ENCODE measurements around the gene ZXDC.

Gene ZXDC

DNA sequence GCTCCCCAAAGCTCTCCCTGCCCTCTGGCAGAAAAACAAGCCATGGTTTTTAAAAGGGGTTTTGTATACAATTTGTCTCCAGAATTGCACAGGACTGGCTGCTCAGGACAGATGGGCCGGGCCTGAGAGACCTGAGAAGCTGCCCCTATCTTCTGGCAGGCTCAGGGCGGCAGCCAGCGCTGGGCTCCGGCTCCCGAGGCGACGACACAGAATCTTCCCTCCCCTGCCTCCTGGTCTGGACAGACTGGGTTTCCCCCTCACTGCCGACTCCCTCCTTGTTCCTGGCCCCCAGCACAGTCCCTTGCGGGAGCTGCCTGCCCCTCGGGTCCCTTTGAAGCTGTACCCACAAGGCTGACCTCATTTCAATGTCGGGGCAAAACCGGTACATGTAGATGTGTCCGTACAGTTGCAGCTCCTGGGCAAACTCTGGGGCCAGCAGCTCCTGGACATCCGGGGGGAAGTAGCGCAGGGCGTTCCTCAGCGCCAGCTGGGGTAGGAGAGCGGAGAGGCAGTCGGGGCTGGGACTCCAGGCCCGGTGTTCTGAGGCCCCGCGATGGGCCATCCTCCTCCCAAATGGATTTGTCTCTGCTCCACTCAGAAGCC is 34.7 kb upstream of the ZXDC start:
- DNase-seq: no peak

DNA sequence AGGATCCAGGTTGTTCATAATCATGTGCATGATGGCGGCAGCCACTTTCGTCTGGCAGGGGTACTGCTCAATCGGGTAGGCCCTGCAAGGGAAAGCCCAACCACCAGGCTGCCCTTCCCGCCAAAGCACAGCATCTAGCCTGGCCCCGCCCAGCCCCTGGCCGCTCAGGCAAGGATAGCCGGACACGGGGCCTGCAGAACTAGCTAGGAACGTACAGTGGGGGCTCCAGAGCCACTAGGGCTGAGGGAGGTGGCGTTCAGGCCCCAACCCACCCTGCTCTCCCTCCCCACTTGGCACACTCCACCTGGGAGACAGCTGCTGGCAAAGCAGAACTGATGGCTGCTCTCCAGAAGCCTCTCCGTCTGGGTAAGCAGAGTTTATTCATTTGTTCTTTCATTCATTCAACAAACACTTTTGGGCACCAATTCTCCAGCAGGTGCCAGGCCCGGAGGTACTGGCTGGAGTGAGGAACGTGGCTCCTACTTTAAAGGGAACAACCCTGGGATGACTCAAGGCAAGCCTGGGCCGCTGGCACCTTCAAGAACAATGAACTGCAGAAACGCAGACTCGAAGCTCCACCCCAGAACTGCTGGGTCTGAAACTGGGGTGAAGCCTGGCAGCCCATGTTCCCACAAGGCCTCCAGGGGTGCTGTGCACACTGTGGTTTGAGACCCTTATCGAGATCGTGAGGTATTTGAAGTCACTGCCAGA is 34.1 kb upstream of the ZXDC start:
- DNase-seq: no peak

DNA sequence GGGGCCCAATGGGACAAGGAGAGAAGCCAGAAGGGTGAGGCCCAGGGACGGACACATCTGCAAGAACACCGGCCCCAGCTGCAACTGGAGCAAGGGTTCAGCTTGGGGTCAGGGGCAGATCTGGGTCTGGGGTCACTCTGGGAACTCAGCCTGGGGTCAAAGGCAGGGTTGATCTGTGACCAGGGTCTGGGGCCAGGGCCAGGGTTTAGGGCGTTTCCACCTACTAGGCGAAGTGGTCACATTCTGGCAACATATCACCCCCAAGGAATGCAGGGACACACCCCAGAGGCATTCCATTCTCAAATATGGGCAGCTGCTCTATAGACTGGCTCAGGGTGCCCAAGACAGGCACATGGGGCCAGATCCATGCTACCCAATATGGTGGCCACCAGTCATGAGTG is 32.9 kb upstream of the ZXDC start:
- no peak for DNase-seq

DNA sequence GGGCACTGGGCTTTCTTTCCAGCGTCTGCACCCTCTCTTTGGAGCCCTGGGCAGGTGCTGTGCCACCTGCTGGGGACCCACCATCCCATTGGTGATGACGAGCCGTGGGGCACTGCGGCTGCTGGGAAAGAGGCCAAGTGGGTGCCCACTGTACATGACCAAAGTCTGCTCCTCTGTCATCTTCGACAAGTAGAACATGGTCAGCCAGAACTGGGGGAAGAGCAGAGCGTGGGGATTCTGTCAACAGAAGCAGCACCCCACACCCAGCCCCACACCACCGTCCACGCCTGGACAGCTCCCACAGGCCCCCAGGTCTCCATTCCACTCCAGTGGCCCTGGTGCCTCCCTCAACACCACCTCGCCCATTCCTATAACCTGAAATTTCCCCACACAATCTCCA is 32.2 kb upstream of the ZXDC start:
- DNase-seq: no peak

DNA sequence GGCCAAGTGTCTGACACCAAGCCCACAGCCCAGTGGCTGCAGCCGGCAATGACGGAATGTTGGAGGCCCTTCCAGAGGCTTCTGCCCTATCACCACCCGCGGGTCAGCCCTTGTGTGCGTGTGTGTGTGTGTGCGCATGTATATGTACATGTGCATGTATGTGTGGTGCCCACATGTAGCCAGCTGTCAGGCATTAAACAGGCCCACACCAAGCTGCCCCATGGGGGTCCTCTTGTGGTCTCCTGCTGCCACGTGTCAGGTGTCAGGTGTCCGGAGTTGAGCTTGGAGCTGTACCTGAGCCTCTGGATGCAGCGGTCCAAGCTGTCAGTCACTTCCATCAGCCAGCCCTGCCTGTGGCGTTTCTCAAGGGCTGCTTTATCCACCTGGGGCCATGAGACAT is 28.0 kb upstream of the ZXDC start:
- DNase-seq: no peak

DNA sequence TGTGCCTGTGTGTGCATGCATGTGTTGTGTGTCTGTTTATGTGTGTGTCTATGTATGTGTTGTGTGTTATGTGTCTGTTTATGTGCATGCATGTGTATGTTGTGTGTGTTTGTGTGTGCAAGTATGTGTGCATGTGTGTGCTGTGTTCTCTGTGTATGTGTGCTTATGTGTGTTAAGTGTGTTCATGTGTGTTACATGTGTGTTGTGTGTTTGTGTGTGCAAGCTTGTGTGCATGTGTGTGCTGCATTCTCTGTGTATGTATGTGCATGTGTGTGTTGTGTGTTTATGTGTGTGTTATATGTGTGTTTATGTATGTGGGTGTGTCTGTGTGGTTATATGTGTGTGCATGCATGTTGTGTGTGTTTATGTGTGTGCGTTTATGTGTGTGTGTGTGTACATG is 27.0 kb upstream of the ZXDC start:
- no peak for DNase-seq

DNA sequence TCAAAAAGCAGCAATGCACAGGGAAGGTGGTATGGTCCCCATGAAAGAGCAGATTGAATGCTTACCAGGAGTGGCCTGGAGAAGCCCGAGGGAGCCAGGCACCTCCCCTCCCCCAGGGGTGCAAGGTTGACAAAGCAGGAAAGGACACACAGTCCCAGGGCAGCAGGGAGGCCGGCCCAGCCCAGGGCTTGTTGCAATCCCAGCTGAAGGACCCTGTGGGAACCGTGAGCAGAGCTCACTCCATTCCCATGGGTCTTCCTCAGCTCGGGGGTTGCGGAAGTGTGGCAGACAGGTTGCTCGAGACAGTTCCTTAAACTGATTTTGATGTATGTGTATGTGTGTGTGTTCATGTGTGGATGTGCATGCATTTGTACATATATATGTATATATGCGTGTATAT is 26.0 kb upstream of the ZXDC start:
- DNase-seq: no peak

DNA sequence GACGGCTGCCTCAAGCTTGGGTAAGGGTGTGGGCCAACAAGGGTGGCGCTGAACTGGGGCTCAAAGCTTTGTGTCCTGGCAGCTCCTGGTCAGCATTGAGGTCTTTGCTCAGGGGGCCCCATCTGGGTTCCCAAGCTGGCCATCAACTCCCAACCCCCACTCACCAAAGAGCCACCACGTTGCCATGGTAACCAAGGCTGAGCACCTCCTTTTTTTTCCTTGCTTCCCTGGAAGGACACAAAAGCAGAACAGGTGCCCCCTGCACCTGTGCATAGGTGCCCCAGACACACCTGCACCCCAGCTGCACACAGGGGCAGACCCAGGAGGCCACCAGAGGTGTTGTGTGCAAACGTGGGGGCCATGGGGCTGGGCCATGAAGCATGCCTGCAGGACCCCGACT is 25.4 kb upstream of the ZXDC start:
- DNase-seq: peak in 1 of 3 experiments; percentile 7

DNA sequence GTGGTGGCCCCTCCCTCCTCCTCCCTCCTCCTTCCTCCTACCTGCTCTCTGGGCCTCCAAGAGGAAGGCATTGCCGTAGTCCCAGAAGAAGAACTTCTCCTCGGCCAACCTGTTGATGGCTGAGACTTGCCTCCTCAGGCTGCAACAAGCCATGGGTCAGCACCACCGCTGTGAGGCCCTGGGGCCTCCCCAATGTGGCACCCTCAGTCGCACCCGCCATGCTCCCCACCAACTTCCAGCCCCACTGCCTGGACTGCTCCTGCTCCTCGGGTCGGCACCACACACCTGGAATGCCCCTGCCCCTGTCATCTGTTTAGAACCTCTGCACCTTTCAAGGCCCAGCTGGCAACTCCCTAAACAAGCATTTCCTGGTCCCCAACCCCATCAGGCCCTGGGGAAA is 24.3 kb upstream of the ZXDC start:
- DNase-seq: no peak

DNA sequence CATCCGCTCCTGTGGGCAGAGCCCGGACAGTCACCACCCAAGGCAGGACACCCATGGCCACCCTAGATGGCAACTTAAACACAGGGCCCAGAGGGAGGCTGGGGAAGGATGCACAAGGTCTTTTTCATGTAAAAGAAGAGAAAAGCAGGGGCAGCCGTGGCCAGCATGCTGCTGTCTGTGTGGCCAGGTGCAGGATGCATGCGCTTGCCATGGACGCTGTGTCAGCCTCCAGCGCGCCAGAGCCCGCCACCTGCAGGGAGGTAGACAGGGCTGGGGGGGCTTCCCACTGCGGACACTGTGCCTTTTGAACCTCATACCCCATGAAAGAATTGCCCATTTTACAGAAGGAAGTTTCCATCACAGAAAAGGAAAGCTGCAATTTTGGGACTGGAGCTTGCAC is 23.7 kb upstream of the ZXDC start:
- DNase-seq: no peak

DNA sequence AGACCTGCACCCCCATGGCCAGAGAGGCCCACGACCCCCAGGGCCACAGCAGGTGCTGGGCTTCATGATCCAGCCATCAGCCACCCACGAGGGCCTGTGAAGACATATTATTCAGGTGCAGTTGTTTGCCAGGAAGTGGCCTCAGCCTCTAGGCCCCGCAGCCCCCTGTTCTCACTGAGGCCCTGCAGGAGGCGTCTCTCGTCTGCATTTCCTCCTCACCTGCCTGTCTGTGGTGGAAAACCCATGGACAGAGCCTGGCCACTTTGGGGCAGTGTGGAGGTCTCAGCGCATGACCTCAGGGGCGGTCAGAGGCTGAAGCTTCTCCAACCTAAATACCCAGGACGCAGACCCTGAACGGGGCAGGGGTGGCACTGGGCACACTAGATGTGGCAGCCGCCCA is 23.2 kb upstream of the ZXDC start:
- DNase-seq: peak in 1 of 3 experiments; percentile 15

DNA sequence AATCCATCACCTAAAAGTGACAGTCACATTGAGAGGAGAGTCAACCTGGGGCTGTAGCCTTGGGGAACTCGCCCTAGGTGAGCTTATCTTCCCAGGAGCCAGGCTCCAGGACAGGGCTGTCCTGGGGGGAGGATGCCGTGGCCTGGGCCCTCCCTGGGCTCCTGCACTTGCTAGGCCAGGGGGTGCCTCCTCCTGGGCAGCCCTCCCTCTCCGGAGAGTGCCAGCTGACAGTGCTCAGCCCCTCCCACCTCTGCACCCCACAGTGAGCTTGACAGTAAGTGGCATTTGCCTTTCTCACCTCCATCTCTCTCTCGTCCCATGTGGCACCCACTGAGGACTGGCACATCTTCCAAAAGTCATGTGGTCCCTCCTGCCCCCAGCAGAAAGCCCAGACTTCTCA is 22.8 kb upstream of the ZXDC start:
- no peak for DNase-seq

DNA sequence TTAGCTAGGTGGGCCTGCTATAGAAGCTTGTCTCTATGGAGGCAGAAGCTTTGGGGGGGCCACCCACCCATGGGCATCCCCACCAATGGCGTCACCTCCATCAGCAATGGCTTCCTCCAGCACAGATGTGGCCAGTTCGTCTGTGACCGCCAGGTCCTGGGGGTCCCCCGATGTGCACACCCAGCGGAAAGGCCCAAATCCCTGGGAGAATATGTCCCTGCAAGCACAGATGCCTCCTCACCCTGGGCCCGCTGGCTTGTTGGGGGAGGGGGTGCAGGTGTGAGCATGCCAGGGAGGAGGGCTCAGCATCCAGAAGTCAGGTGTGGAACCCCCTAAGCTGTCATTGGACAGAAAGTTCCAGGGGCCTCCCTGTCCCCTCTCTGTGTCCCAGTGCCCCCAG is 22.3 kb upstream of the ZXDC start:
- DNase-seq: no peak

DNA sequence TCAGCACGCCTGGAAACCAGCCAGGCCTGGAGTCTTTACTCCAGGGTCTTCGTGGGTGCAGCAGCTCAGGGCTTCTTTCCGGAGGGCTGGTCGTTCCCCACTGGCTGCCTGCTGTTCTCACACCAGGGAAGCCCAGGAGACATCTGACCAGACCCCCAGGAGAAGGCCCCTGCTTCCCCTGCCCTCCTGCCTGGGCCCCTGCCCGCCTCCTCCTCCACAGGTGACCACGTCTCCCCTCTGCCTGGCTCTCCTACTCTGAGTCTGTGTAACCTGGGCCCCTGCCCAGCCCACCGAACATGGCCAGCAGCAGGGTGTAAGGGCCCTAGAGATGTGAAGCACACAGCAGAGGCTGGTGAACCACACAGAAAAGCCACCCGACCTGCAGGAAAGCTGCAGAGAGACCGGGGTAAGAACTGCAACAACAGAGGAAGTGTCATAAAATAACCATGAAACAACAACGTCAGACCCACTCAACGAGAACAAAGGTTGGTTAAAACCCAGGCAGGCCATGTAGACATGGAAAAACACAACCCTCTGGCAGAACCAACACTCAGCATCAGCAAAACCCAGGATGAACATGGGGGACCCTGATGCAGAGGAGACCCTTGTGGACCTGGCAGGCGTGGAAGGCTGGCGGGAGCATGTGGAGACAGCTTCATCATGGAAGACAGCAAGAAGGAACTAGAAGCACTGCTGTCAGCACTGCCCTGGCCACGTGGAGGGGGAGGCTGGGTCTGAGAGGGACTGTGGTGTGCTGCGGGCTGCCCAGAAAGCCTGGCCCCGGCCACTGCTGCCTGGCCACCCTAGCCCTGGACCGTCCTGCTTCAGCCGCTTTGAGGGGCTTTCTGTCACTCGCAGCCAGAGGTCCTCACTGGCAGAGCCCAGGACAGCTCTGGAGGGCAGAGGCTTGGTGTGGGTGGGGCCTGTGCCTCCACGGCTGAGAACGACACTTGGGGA is 21.5 kb upstream of the ZXDC start:
- DNase-seq: no peak

DNA sequence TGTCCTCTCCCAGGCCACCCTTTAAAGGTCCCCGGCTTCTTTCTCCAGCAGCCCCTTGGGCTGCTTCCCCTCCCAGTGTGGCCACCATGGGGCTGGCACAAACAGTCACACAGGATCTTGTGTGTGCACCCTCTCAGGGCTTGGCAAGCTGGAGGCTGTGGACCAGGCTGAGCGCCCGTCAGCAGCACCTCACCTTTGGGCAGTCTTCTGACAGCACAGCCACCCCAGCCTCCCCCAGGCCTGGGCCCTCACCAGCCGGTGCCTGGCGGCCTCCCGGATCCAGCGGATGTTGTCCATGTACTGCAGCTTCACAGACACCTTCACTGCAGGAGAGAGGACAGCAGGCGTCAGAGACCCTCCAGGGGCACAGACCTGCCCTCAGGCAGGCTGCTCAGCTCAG is 20.1 kb upstream of the ZXDC start:
- no peak for DNase-seq

DNA sequence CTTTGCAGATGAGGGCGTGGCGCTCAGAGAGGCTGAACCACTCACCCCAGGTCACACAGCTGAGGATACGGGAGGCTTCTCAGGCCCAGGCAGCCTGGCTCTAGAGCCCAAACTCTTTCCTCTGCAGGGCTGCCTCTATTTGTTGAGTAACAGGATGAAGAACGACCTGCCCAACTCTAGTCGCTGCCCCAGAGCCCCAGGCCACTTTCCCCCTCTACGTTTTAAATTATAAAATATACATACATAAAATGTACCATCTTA is 19.2 kb upstream of the ZXDC start:
- DNase-seq: no peak

DNA sequence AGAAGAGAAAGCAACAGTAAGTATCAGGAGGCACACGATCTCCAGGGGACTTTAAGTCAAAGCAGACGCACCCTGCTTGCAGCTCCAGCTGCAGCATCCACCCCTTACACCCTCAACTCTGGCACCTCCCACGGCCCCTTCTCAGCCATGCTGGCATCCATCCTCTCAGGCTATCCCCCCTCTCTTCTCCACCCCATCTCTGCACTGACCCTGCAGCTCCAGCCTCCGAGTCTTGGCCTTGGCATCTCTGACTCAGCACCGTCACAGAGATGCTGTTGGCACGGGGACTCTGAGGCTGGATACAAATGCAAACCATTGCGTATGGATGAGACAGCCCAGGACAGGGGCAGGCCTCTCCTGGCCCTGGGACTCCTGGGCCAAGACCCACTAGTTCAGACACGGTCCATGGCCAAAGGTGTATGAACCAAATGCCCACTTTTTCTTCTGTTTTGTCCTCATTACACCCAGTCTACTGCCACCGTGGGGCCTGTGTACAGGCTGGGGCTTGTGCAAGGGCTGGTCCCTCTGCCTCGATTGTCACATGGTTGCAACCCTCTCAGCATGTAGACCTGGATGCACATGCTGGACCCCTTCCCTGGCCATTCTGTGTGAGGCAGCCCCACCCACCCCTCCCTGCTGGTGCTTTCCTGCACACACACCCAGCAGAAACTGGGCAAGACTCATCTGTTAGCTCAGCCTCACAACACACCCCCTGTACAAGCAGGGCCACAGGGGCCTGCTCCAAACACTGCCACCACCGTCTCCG is 18.7 kb upstream of the ZXDC start:
- no peak for DNase-seq

DNA sequence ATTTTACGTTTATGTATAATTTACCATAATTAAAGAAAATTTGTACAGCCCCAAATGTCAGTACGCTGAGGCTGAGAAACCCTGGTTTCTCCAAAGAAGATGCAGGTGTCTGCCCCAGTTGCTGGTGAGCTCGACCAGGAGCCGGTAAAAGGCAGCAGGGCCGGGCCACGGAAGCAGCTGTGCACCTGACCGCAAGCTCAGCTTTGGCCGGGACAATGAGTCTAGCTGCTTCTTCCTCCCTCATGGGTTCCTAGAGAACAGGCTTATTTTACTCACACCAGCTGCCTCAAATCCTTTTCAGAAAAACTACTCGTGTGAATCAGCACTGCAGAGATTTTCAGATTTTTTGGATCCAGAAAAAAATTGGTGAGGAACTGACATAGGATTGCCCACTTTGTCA is 18.0 kb upstream of the ZXDC start:
- DNase-seq: no peak

DNA sequence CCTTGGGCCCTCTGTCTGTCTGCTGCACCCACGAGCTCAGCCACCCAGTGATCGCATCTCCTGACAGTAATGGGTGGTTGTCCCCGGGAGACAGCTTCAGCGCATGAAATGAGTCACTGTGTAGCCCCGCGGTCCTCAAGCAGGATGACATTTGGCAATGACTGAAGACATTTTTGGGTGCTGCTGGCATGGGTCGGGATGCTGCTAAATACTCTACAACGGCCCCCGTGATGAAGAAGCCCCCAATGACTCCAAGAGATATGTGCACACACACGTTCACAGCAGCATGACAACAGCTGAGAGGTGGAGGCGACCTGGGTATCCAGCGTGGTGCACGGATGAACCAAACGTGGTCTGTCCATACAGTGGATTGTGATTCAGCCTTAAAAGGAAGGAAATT is 17.4 kb upstream of the ZXDC start:
- DNase-seq: no peak

DNA sequence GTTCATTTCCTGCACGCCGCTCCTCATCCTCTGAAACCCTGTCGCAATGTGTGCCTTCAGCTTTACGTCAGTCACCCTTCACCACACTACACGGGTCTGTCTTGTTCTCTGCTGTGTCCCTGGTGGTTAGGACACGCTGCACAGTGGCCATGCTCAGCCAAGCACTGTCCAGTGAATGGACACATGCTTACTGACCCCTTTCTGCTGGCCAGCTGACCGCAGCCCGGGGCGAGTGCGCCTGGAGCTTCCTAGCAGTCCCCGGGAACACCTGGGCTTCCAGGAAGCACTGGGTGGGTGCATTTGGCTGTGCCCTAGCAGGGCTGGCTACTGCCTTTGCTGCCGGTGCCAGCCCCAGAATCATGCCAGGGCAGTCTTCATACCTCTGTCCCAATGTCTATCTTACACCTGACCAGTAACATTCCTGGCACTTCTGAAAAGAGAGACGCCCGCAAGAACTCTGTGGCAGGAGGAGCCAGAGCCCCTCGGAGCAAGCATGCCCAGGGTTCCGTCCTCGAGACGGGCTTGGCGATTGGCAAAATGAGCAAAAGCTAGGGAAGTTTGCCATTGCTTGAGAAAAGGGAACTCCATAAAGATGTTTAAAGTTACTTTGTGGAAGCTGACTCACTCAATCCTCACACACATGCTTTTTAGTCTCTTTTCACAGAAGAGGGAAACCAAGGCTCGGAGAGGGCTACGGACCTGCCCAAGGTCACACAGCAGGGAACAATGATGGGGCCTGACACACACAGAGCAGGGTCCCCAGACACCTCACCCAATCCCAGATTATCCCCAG is 15.7 kb upstream of the ZXDC start:
- no peak for DNase-seq

DNA sequence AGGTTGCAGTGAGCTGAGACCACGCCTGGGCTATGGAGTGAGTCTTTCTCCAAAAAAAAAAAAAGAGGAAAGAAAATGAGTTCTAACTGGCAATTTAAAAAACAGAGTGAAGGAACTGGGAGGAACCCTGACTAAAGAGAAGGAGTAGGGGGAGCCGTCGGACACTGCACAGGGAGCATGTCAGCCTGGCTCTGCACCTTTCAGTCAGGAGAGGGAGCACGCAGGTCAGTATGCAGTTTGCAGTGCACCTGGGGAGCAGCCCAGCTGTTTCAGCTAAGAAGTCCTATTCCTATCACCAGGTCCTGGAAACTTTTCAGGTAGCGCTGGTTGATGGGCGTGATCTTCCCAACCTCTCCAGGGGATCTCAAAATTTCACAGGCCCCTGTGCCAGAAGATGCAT is 14.9 kb upstream of the ZXDC start:
- peak in 1 of 3 experiments; percentile 21 for DNase-seq

DNA sequence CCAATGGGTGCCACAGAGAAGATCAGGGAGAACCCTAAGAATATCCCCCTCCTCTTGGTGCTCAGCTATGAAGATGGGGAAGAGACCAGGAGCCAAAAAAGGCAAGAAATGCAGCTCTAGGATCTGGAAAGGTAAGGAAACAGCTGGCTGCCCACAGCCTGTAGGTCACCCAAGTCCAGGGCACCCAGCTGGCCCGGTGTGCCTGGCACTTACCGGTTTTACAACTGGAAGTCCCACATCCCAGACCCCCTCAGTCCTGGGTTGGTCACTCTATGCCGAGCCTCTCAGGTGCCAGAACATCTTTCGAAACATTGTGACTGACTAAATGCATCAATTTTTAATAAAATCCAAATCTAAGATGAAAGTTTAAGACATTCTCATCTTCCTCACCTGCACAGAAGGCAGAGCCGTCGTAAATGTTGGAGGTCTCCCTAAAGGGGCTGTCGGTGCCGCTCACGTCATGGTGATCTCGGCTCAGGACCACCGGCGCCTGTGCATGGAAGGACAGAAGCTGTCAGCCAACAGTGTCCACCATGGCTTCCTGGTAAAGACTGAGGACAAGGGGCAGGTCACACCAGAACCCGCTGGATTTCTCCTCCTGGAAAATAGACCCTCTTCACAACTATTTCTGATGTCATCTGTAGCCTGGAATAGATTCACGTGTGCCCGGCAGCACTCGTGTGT is 13.3 kb upstream of the ZXDC start:
- DNase-seq: no peak

All from NCI-H1417 (cell line).